ENCODE data around the gene ESYT1. TPM values are rescaled to one million over a fixed set of nuclear protein-coding genes. Genes with fewer than 3 reads are reported as not detected.
"Not testable (repeated sequence)": the region's sequence is repeated elsewhere in the genome, so short reads cannot be mapped to it uniquely, and the experiment has no call there.

ESYT1 gene
- total RNA-seq, 4 donors from 2014 or later: 36.3 to 62.7 (median 53.2) TPM

GRCh38 chr12:56155256-56155845 lies 27.3 kb downstream of the ESYT1 start:
- TF ChIP-seq CTCF (IDR thresholded peaks at IDR 0.05): no peak
- TF ChIP-seq POLR2A (IDR thresholded peaks at IDR 0.05): no peak
- H3K9me3 ChIP-seq: no peaks in the 10 kb centered on the region
- peaks cover 0 to 10% (median 0%) of the 10 kb centered on the region in 3 donors for H3K36me3 ChIP-seq
- no peaks in the 10 kb centered on the region for H3K27me3 ChIP-seq
- peak in 1 of 3 donors; percentile 59 for DNase-seq
- H3K4me3 ChIP-seq: no peak overlapping the region
- peaks cover 0 to 35% (median 18%) of the 10 kb centered on the region in 4 donors for H3K4me1 ChIP-seq
- H3K27ac ChIP-seq: no peak overlapping the region

GRCh38 chr12:56156464-56157200 lies 28.6 kb downstream of the ESYT1 start:
- DNase-seq, H3K27me3 ChIP-seq, H3K9me3 ChIP-seq: not testable (repeated sequence)
- peaks cover 4 to 43% (median 24%) of the 10 kb centered on the region in 4 donors for H3K4me1 ChIP-seq
- peaks cover 0 to 22% (median 0%) of the 10 kb centered on the region in 3 donors for H3K36me3 ChIP-seq
- H3K27ac ChIP-seq: peak overlapping the region; percentile 91 to 100 (median 97)
- H3K4me3 ChIP-seq: peak overlapping the region; percentile 62 to 96 (median 80)

GRCh38 chr12:56157201-56158028 lies 29.3 kb downstream of the ESYT1 start:
- Histone ChIP-seq H3K27me3 (no peaks in the 10 kb centered on the region), H3K4me3 (peak overlapping the region; percentile 62 to 96 (median 80)), H3K9me3 (no peaks in the 10 kb centered on the region), H3K36me3 (peaks cover 0 to 30% (median 0%) of the 10 kb centered on the region in 3 donors), H3K27ac (peak overlapping the region; percentile 91 to 100 (median 97)), H3K4me1 (peaks cover 4 to 49% (median 24%) of the 10 kb centered on the region in 4 donors)
- TF ChIP-seq POLR2A (IDR thresholded peaks at IDR 0.05): peak; percentile 33 to 50
- TF ChIP-seq CTCF (IDR thresholded peaks at IDR 0.05): peak; percentile 58 to 79 (median 64)
- DNase-seq: peak; percentile 71 to 87 (median 82)

- Histone ChIP-seq H3K4me3 (peak within 1 kb of the TSS; percentile 62 to 96 (median 80)), H3K27me3 (no peaks in the 10 kb centered on the region)
- TF ChIP-seq POLR2A (IDR thresholded peaks at IDR 0.05) (peak; percentile 99), CTCF (IDR thresholded peaks at IDR 0.05) (peak in 1 of 6 experiments; percentile 3)
Observed at GRCh38 chr12:56158029-56158925, 30.2 kb downstream of the ESYT1 start, which contains the start of gene MYL6. TSS of gene MYL6 (plus strand) at chr12:56158359. CDS start at chr12:56158402, 43 bp downstream.

GRCh38 chr12:56158926-56159461 lies 30.9 kb downstream of the ESYT1 start:
- H3K9me3 ChIP-seq: no peaks in the 10 kb centered on the region
- DNase-seq: peak; percentile 71 to 89 (median 79)
- peak overlapping the region; percentile 62 to 96 (median 80) for H3K4me3 ChIP-seq
- peaks cover 0 to 46% (median 0%) of the 10 kb centered on the region in 3 donors for H3K36me3 ChIP-seq
- peaks cover 4 to 41% (median 19%) of the 10 kb centered on the region in 4 donors for H3K4me1 ChIP-seq
- H3K27ac ChIP-seq: peak overlapping the region; percentile 91 to 100 (median 97)
- H3K27me3 ChIP-seq: no peaks in the 10 kb centered on the region
- TF ChIP-seq CTCF (IDR thresholded peaks at IDR 0.05) (no peak), POLR2A (IDR thresholded peaks at IDR 0.05) (peak; percentile 61 to 74)

More at GRCh38 chr12:56158029-56158925, 30.2 kb downstream of the ESYT1 start, which contains the start of gene MYL6:
- peak within 1 kb of the TSS; percentile 91 to 100 (median 97) for H3K27ac ChIP-seq
- H3K9me3 ChIP-seq: no peaks in the 10 kb centered on the region
- peaks cover 0 to 39% (median 0%) of the 10 kb centered on the region in 3 donors for H3K36me3 ChIP-seq
- peak; percentile 91 to 99 (median 99) for DNase-seq
- peaks cover 4 to 43% (median 19%) of the 10 kb centered on the region in 4 donors for H3K4me1 ChIP-seq

All from Peyer's patch (tissue), 4 donors.